ENCODE data around the gene KIAA1586. TPM values are rescaled to one million over a fixed set of nuclear protein-coding genes. Genes with fewer than 3 reads are reported as not detected.
A peak's percentile ranks its signal among the peaks of the same experiment; 100 is the strongest.

The KIAA1586 gene
- total and polyA plus RNA-seq, 7 donors = 1.4 to 16.9 (median 13.8) TPM

DNA sequence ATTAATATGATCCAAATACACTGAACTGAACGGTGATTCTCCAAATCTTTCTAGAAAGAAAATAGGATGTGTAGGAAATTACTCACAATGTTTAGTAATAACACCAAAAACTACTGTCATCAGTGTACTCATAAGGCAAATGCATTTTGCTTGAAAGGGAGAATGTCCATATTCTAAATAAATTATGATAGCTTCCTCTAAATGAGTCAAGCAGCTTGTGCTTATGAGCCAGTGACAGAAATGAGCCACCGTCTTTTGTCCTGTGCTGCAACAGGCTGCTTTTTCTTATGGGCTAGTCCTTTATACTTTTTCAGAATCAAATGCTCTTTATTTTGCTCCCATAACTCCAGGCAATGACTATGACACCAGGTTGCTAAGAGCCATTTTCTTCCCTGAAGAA lies 39.0 kb downstream of the KIAA1586 start:
- H3K27ac ChIP-seq = no peak overlapping the region
- intact Hi-C loops (cut with DNase I) = loop anchor here (5.0 kb wide), 1 partner anchor 38 kb away; the partner anchor contains the start of gene KIAA1586
- H3K9me3 ChIP-seq = no peaks in the 10 kb centered on the region
- H3K27me3 ChIP-seq = no peaks in the 10 kb centered on the region
- H3K4me1 ChIP-seq = peaks cover 0 to 6% (median 6%) of the 10 kb centered on the region in 4 donors
- TF ChIP-seq POLR2AphosphoS5 (IDR thresholded peaks at IDR 0.05) (no peak), POLR2A (IDR thresholded peaks at IDR 0.05) (no peak), EP300 (IDR thresholded peaks at IDR 0.05) (no peak)
- TF ChIP-seq, protein P1, sequence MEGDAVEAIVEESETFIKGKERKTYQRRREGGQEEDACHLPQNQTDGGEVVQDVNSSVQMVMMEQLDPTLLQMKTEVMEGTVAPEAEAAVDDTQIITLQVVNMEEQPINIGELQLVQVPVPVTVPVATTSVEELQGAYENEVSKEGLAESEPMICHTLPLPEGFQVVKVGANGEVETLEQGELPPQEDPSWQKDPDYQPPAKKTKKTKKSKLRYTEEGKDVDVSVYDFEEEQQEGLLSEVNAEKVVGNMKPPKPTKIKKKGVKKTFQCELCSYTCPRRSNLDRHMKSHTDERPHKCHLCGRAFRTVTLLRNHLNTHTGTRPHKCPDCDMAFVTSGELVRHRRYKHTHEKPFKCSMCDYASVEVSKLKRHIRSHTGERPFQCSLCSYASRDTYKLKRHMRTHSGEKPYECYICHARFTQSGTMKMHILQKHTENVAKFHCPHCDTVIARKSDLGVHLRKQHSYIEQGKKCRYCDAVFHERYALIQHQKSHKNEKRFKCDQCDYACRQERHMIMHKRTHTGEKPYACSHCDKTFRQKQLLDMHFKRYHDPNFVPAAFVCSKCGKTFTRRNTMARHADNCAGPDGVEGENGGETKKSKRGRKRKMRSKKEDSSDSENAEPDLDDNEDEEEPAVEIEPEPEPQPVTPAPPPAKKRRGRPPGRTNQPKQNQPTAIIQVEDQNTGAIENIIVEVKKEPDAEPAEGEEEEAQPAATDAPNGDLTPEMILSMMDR (IDR thresholded peaks at IDR 0.05) = no peak
- DNase-seq = no peak
- H3K4me3 ChIP-seq = no peak overlapping the region
- no peaks in the 10 kb centered on the region for H3K36me3 ChIP-seq
- 90 to 92% methylated on average over 2 of the region's 2 CpGs for WGBS, 2 donors

DNA sequence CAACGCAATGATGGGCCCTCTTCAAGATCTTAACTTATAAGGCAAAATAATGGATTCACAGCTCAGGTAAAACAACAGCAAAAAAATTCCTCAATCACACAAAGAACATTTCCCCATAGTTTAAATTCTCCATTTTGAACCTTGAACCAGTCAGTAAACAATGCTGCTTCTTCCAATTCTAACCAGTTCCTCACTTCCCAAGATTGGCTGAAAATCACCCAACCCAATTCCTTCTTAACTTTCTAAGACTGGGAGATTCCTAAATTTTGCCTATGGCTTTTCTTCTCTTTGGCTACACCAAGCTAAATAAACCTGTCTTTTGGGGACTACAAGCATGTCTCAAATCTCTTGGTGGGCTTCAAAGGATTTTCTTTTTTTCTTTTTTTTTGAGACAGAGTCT lies 40.4 kb downstream of the KIAA1586 start:
- whole genome bisulfite sequencing, 2 donors = 96 to 98% methylated on average over 1 of the region's 1 CpG
- Histone ChIP-seq H3K27me3 (no peaks in the 10 kb centered on the region), H3K36me3 (peaks cover 0 to 4% (median 0%) of the 10 kb centered on the region in 4 donors), H3K27ac (no peak overlapping the region), H3K4me1 (peaks cover 0 to 12% (median 11%) of the 10 kb centered on the region in 4 donors), H3K4me3 (no peak overlapping the region), H3K9me3 (no peaks in the 10 kb centered on the region)
- DNase-seq = no peak
- TF ChIP-seq EP300 (IDR thresholded peaks at IDR 0.05) (no peak), POLR2AphosphoS5 (IDR thresholded peaks at IDR 0.05) (no peak), POLR2A (IDR thresholded peaks at IDR 0.05) (no peak)
- TF ChIP-seq, protein P1 (IDR thresholded peaks at IDR 0.05) = no peak
- intact Hi-C loops (cut with DNase I) = loop anchor here (5.0 kb wide), 1 partner anchor 40 kb away; the partner anchor contains the start of gene KIAA1586

DNA sequence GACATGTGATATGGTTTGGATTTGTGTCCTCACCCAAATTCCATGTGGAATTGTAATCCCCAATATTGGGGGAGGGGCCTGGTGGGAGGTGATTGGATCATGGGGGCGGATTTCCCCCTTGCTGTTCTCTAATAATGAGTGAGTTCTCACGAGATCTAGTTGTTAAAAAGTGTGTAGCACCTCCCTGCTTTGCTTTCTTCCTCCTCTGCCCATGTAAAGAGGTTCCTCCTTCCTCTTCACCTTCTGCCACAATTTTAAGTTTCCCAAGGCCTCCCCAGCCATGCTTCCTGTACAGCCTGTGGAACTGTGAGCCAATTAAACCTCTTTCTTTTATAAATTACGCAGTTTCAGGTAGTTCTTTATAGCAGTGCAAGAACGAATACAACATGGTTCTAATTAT lies 41.4 kb downstream of the KIAA1586 start:
- 83 to 89% methylated on average over 4 of the region's 4 CpGs for WGBS, 2 donors
- Histone ChIP-seq H3K4me3 (no peak overlapping the region), H3K27me3 (no peaks in the 10 kb centered on the region), H3K36me3 (peaks cover 0 to 6% (median 0%) of the 10 kb centered on the region in 4 donors), H3K4me1 (peaks cover 0 to 23% (median 18%) of the 10 kb centered on the region in 4 donors), H3K27ac (no peak overlapping the region), H3K9me3 (no peaks in the 10 kb centered on the region)
- intact Hi-C loops (cut with DNase I) = loop anchor here (5.0 kb wide), 1 partner anchor 41 kb away; the partner anchor contains the start of gene KIAA1586
- TF ChIP-seq, protein P1 (IDR thresholded peaks at IDR 0.05) = no peak
- no peak for TF ChIP-seq EP300 (IDR thresholded peaks at IDR 0.05)
- no peak for DNase-seq

DNA sequence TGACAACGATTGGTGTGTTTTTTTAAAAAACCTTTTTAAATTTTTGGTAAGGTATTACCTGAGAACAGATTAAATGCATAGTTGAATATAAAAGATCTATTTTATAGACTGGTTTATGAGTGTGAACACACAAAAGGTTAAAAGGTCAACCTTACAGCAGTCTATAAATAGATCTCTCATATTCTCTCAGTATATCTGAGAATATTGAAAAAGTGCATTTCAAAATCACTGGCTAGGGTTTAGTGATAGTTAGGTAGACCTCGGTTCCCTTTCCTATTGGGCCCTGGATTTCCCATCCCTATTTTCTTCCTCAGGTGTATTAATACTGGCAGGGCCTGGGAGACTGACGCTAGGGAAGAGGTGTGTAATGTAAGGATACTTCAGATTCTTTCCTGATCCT lies 42.8 kb downstream of the KIAA1586 start:
- Histone ChIP-seq H3K4me1 (peaks cover 0 to 36% (median 28%) of the 10 kb centered on the region in 4 donors), H3K27ac (peak overlapping the region in 3 of 4 donors; percentile 87 to 90 (median 90)), H3K9me3 (no peaks in the 10 kb centered on the region), H3K4me3 (peak overlapping the region; percentile 50 to 61 (median 56)), H3K36me3 (peaks cover 0 to 6% (median 0%) of the 10 kb centered on the region in 4 donors), H3K27me3 (no peaks in the 10 kb centered on the region)
- TF ChIP-seq POLR2AphosphoS5 (IDR thresholded peaks at IDR 0.05) (no peak), EP300 (IDR thresholded peaks at IDR 0.05) (no peak), POLR2A (IDR thresholded peaks at IDR 0.05) (no peak)
- TF ChIP-seq, protein P1 (IDR thresholded peaks at IDR 0.05) = no peak
- intact Hi-C loops (cut with DNase I) = loop anchor here (5.0 kb wide), 1 partner anchor 42 kb away; the partner anchor contains the start of gene KIAA1586
- 34 to 56% methylated on average over 3 of the region's 3 CpGs for WGBS, 2 donors
- DNase-seq = no peak

All from sigmoid colon (tissue), 7 donors.